ENCODE measurements around the gene EDN2.

The EDN2 gene

GRCh38 chr1:41507110-41507720 is 22.7 kb upstream of the EDN2 start:
- no peak for DNase-seq (ENCODE audit: low read depth)
- H3K4me3 ChIP-seq (ENCODE audit: low read depth, low read length), result no peak overlapping the region
- TF ChIP-seq CTCF (IDR thresholded peaks at IDR 0.05; ENCODE audit: low read depth, low read length, missing control alignments), result no peak

GRCh38 chr1:41504114-41505035 is 19.9 kb upstream of the EDN2 start:
- no peak overlapping the region for H3K4me3 ChIP-seq (ENCODE audit: low read depth, low read length)
- DNase-seq (ENCODE audit: low read depth), result no peak
- no peak for TF ChIP-seq CTCF (IDR thresholded peaks at IDR 0.05; ENCODE audit: low read depth, low read length, missing control alignments)

GRCh38 chr1:41503538-41504113 is 19.1 kb upstream of the EDN2 start:
- no peak overlapping the region for H3K4me3 ChIP-seq (ENCODE audit: low read depth, low read length)
- DNase-seq (ENCODE audit: low read depth), result no peak
- no peak for TF ChIP-seq CTCF (IDR thresholded peaks at IDR 0.05; ENCODE audit: low read depth, low read length, missing control alignments)

- TF ChIP-seq CTCF (IDR thresholded peaks at IDR 0.05; ENCODE audit: low read depth, low read length, missing control alignments), result no peak
- no peak overlapping the region for H3K4me3 ChIP-seq (ENCODE audit: low read depth, low read length)
- DNase-seq (ENCODE audit: low read depth), result no peak
Observed at GRCh38 chr1:41502912-41503311, 18.4 kb upstream of the EDN2 start.

GRCh38 chr1:41501581-41501980 is 17.1 kb upstream of the EDN2 start:
- no peak overlapping the region for H3K4me3 ChIP-seq (ENCODE audit: low read depth, low read length)
- TF ChIP-seq CTCF (IDR thresholded peaks at IDR 0.05; ENCODE audit: low read depth, low read length, missing control alignments), result no peak
- DNase-seq (ENCODE audit: low read depth), result no peak

- no peak overlapping the region for H3K4me3 ChIP-seq (ENCODE audit: low read depth, low read length)
- no peak for TF ChIP-seq CTCF (IDR thresholded peaks at IDR 0.05; ENCODE audit: low read depth, low read length, missing control alignments)
- no peak for DNase-seq (ENCODE audit: low read depth)
Observed at GRCh38 chr1:41500781-41501518, 16.5 kb upstream of the EDN2 start.
